ENCODE data around the gene COX19.

COX19 gene

GRCh38 chr7:918118-918425 lies 57.3 kb downstream of the COX19 start:
- H3K4me3 ChIP-seq (replicated peaks; ENCODE audit: low read depth, low read length) = no peak overlapping the region
- no peak for DNase-seq (ENCODE audit: extremely low read depth, insufficient read length)
- no peak for TF ChIP-seq CTCF (IDR thresholded peaks at IDR 0.05; ENCODE audit: insufficient read depth, low read length, poor library complexity, severe bottlenecking)
- peaks cover 1% of the 10 kb centered on the region; the same call in 1 of the 2 replicates for H3K36me3 ChIP-seq (ENCODE audit: control insufficient read depth, insufficient read depth, low read length)
- no peaks in the 10 kb centered on the region for H3K27me3 ChIP-seq (replicated peaks; ENCODE audit: control insufficient read depth, insufficient read depth, low read length)

- H3K4me3 ChIP-seq (replicated peaks; ENCODE audit: low read depth, low read length) = no peak overlapping the region
- peaks cover 1% of the 10 kb centered on the region; the same call in 1 of the 2 replicates for H3K36me3 ChIP-seq (ENCODE audit: control insufficient read depth, insufficient read depth, low read length)
- DNase-seq (ENCODE audit: extremely low read depth, insufficient read length) = no peak
- H3K27me3 ChIP-seq (replicated peaks; ENCODE audit: control insufficient read depth, insufficient read depth, low read length) = no peaks in the 10 kb centered on the region
- no peak for TF ChIP-seq CTCF (IDR thresholded peaks at IDR 0.05; ENCODE audit: insufficient read depth, low read length, poor library complexity, severe bottlenecking)
Measured at GRCh38 chr7:917255-918117, 57.9 kb downstream of the COX19 start.

GRCh38 chr7:916291-916941 lies 58.9 kb downstream of the COX19 start:
- peaks cover 1% of the 10 kb centered on the region; the same call in 1 of the 2 replicates for H3K36me3 ChIP-seq (ENCODE audit: control insufficient read depth, insufficient read depth, low read length)
- no peak overlapping the region for H3K4me3 ChIP-seq (replicated peaks; ENCODE audit: low read depth, low read length)
- H3K27me3 ChIP-seq (replicated peaks; ENCODE audit: control insufficient read depth, insufficient read depth, low read length) = no peaks in the 10 kb centered on the region
- TF ChIP-seq CTCF (IDR thresholded peaks at IDR 0.05; ENCODE audit: insufficient read depth, low read length, poor library complexity, severe bottlenecking) = no peak
- no peak for DNase-seq (ENCODE audit: extremely low read depth, insufficient read length)

All from GM06990 (cell line).